HUES48 (cell line): Measurements from ENCODE around the gene MARCHF4.

Experiments used
- H3K27ac ChIP-seq: one replicate; pipeline ENCODE4 v1.7.0; 2013; ENCODE audit warnings: low read depth, low read length, inconsistent platforms
- H3K27me3 ChIP-seq: 2 replicates; pipeline ENCODE4 v1.6.1; 2013; ENCODE audit warnings: mild to moderate bottlenecking, low read length; ENCODE audit not compliant: control insufficient read depth, insufficient read depth
- H3K36me3 ChIP-seq: 2 replicates; pipeline ENCODE4 v1.6.1; 2013; ENCODE audit warnings: low read length; ENCODE audit not compliant: control insufficient read depth, insufficient read depth
- H3K4me1 ChIP-seq: 2 replicates; pipeline ENCODE4 v1.6.1; 2013; ENCODE audit warnings: mild to moderate bottlenecking, low read length; ENCODE audit not compliant: control insufficient read depth, insufficient read depth
- H3K4me3 ChIP-seq: 2 replicates; pipeline ENCODE4 v1.5.1; 2013; ENCODE audit warnings: mild to moderate bottlenecking, low read depth, low read length
- H3K9ac ChIP-seq: 2 replicates; pipeline ENCODE4 v1.6.1; 2013; ENCODE audit warnings: mild to moderate bottlenecking, low read depth, low read length, moderate library complexity
- H3K9me3 ChIP-seq: 2 replicates; pipeline ENCODE4 v1.6.1; 2013; ENCODE audit warnings: low read length; ENCODE audit not compliant: control insufficient read depth, insufficient read depth

MARCHF4 gene

GRCh38 chr2:216327447-216327935 is 44.8 kb downstream of the MARCHF4 start:
- Histone ChIP-seq H3K27ac (no peak overlapping the region), H3K4me1 (no peaks in the 10 kb centered on the region), H3K9me3 (no peaks in the 10 kb centered on the region), H3K27me3 (no peaks in the 10 kb centered on the region), H3K4me3 (no peak overlapping the region), H3K9ac (no peak overlapping the region), H3K36me3 (no peaks in the 10 kb centered on the region)
